A673 (cell line): ENCODE data around the gene NEO1. TPM values are rescaled to one million over a fixed set of nuclear protein-coding genes. Genes with fewer than 3 reads are reported as not detected.

Source experiments
- BruUV-seq: library from RNA; stranded (reverse); fragments of 400-500 nt; replicated peaks from 2 replicates; lab custom pipeline; 2021; lab: Mats Ljungman, UMichigan
- CTCF ChIA-PET: fragments of 300-600 bp; sonication (Branson Sonifier 250); formaldehyde crosslinking; loops from one replicate; lab custom pipeline; 2022; ENCODE audit warnings: antibody characterized with exemption; lab: Charles Lee
- POLR2A ChIA-PET: fragments of 300-600 bp; sonication (Branson Sonifier 250); formaldehyde crosslinking; loops from one replicate; lab custom pipeline; 2022; ENCODE audit warnings: antibody characterized with exemption; ENCODE audit not compliant: low non-redundant PET; lab: Charles Lee
- DNase-seq: peaks from one replicate; pipeline ENCODE4 v3.0.0-alpha.2; 2015; ENCODE audit warnings: low spot score
- H3K27ac ChIP-seq: fragments of 200-600 bp; sonication (generic); 2 replicates; pipeline ENCODE4 v1.5.1; 2016; ENCODE audit warnings: mixed run types, low read depth, mild to moderate bottlenecking, mixed read lengths, antibody characterized with exemption, low read length; ENCODE audit not compliant: poor library complexity, severe bottlenecking
- H3K27me3 ChIP-seq: fragments of 200-600 bp; sonication (generic); replicated peaks from 2 replicates; pipeline ENCODE4 v1.6.1; 2017; ENCODE audit warnings: mixed run types, low read depth, mild to moderate bottlenecking, mixed read lengths, antibody characterized with exemption, low read length; ENCODE audit not compliant: insufficient read depth, poor library complexity
- H3K36me3 ChIP-seq: fragments of 200-600 bp; sonication (generic); 2 replicates; pipeline ENCODE4 v1.6.1; 2016; ENCODE audit warnings: mixed run types, mild to moderate bottlenecking, mixed read lengths, antibody characterized with exemption, low read length; ENCODE audit not compliant: insufficient read depth, poor library complexity, severe bottlenecking
- H3K4me1 ChIP-seq: fragments of 200-600 bp; sonication (generic); 2 replicates; pipeline ENCODE4 v1.6.1; 2017; ENCODE audit warnings: mixed run types, mild to moderate bottlenecking, mixed read lengths, antibody characterized with exemption, low read length; ENCODE audit not compliant: insufficient read depth, poor library complexity, severe bottlenecking
- H3K4me3 ChIP-seq: fragments of 200-600 bp; sonication (generic); 2 replicates; pipeline ENCODE4 v1.5.1; 2016; ENCODE audit warnings: low read depth, mixed run types, mild to moderate bottlenecking, mixed read lengths, low read length; ENCODE audit not compliant: poor library complexity, severe bottlenecking
- H3K9me3 ChIP-seq: fragments of 200-600 bp; sonication (generic); 2 replicates; pipeline ENCODE4 v1.6.1; 2016; ENCODE audit warnings: mixed run types, low read depth, mild to moderate bottlenecking, mixed read lengths, antibody characterized with exemption, low read length; ENCODE audit not compliant: poor library complexity, severe bottlenecking
- CTCF ChIP-seq: fragments of 300-800, 200-600 bp; sonication (generic); conservative IDR thresholded peaks from 2 replicates; pipeline ENCODE4 v1.5.1; 2017; ENCODE audit warnings: low read depth, mild to moderate bottlenecking, antibody characterized with exemption, low read length, moderate library complexity, mixed read lengths
- EZH2 ChIP-seq: fragments of 200-600 bp; sonication (generic); IDR thresholded peaks from 2 replicates; pipeline ENCODE4 v1.6.1; 2017; ENCODE audit warnings: borderline replicate concordance, low read depth, mild to moderate bottlenecking, mixed read lengths, antibody characterized with exemption, low read length; ENCODE audit not compliant: poor library complexity, severe bottlenecking
- intact Hi-C: fragments of 100-400 bp; cut with micrococcal nuclease; formaldehyde crosslinking; loops from one replicate; pipeline ENCODE4 v1.10.0; 2022; ENCODE audit not compliant: unreplicated experiment
- total RNA-seq: library from RNA; stranded (reverse); gene quantifications from 2 replicates; pipeline ENCODE4 v1.2.3, GENCODE V29; 2021

NEO1 gene
- total RNA-seq, 1 experiment from 2014 or later, result 72.6 TPM

GRCh38 chr15:73078722-73079121, 26.5 kb downstream of the NEO1 start:
- POLR2A ChIA-PET, result no interaction called here
- peaks cover 51% of the 10 kb centered on the region for H3K4me1 ChIP-seq
- H3K9me3 ChIP-seq, result no peaks in the 10 kb centered on the region
- CTCF ChIA-PET, result interaction anchor here (0.9 to 2.0 kb wide), 2 partner anchors 15 to 357 kb away, joined by 3 to 9 read pairs; no protein-coding TSS in a partner anchor
- no peak overlapping the region for H3K4me3 ChIP-seq
- no TSS peak for BruUV-seq
- intact Hi-C loops, result no loop called here
- no peaks in the 10 kb centered on the region for H3K36me3 ChIP-seq
- TF ChIP-seq EZH2, result no peak
- H3K27me3 ChIP-seq, result no peaks in the 10 kb centered on the region
- H3K27ac ChIP-seq, result peak overlapping the region; percentile 68
- peak; percentile 73 for DNase-seq

GRCh38 chr15:73079565-73079964, 27.3 kb downstream of the NEO1 start:
- Histone ChIP-seq H3K36me3 (no peaks in the 10 kb centered on the region), H3K27ac (peak overlapping the region; percentile 68), H3K9me3 (no peaks in the 10 kb centered on the region), H3K4me1 (peaks cover 51% of the 10 kb centered on the region), H3K4me3 (no peak overlapping the region), H3K27me3 (no peaks in the 10 kb centered on the region)
- intact Hi-C loops, result no loop called here
- DNase-seq, result peak; percentile 87
- ChIA-PET POLR2A (no interaction called here), CTCF (interaction anchor here (0.6 to 2.0 kb wide), 4 partner anchors 16 to 357 kb away, joined by 3 to 9 read pairs (median 3); no protein-coding TSS in a partner anchor)
- BruUV-seq, result no TSS peak
- TF ChIP-seq EZH2 (no peak), CTCF (no peak)

DNA sequence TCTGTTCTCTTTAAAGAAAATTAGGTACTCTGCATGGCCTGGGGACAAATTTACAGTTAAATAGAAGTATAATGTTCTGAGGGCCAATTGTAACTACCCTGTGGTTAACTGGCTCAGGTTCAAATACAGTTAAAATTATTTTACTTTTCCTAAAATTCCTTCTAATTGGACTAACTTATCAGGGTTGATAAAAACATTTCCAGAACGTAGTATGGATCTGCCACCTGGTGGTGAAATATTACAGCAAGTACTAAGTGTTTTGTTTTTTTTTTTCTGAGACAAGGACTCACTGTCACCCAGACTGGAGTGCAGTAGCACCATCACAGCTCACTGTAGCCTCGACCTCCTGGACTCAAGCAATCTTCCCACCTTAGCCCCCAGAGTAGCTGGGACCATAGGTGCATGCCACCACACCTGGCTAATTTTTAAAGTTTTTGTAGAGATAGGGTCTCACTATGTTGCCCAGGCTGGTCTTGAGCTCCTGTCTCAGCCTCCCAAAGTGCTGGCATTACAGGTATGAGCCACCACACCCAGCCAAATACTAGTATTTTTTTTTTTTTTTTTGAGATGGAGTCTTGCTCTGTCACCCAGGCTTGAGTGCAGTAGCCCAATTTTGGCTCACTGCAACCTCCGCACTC, 29.2 kb downstream of the NEO1 start:
- intact Hi-C loops, result loop anchor here (2.0 to 10.0 kb wide), 2 partner anchors 285 to 357 kb away; no protein-coding TSS in a partner anchor
- no TSS peak for BruUV-seq
- no peaks in the 10 kb centered on the region for H3K9me3 ChIP-seq
- H3K27ac ChIP-seq, result no peak overlapping the region
- no peaks in the 10 kb centered on the region for H3K36me3 ChIP-seq
- ChIA-PET CTCF (interaction anchor here (0.7 to 0.9 kb wide), 2 partner anchors 27 to 360 kb away, joined by 3 to 7 read pairs; no protein-coding TSS in a partner anchor), POLR2A (no interaction called here)
- H3K27me3 ChIP-seq, result no peaks in the 10 kb centered on the region
- peaks cover 43% of the 10 kb centered on the region for H3K4me1 ChIP-seq
- no peak overlapping the region for H3K4me3 ChIP-seq
- peak; percentile 73 for DNase-seq
- peak; percentile 72 for TF ChIP-seq CTCF
- no peak for TF ChIP-seq EZH2

DNA sequence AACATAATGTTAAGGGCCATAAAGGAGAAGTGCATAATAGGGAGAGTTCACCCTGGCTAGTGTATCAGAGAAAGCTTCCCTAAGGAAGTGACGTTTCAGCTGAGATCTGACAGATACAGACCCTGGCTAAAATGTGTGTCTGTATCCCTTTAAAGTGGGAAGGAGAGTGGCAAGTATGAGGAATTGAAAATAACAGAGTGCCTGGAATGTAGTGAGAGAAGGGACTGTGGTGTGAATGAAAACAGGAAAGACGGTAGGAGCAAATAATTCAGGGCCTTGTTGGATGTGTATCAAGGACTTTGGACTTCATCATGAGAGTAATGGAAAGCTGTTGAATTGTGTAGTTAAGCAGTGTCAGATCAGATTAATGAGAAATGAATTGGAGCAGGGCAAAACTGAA, 30.5 kb downstream of the NEO1 start:
- BruUV-seq, result no TSS peak
- Histone ChIP-seq H3K4me1 (peaks cover 37% of the 10 kb centered on the region), H3K4me3 (no peak overlapping the region), H3K27me3 (no peaks in the 10 kb centered on the region), H3K27ac (no peak overlapping the region), H3K9me3 (no peaks in the 10 kb centered on the region), H3K36me3 (no peaks in the 10 kb centered on the region)
- intact Hi-C loops, result loop anchor here (10.0 kb wide), 1 partner anchor 358 kb away; no protein-coding TSS in a partner anchor
- DNase-seq, result no peak
- ChIA-PET CTCF (no interaction called here), POLR2A (no interaction called here)
- TF ChIP-seq EZH2, result no peak
- TF ChIP-seq CTCF, result no peak
